Measurements from ENCODE around the gene LIN7A.

GRCh38 chr12:80946591-80946990, 8.9 kb upstream of the LIN7A start:
- TF ChIP-seq CTCF (IDR thresholded peaks at IDR 0.05) (no peak), REST (IDR thresholded peaks at IDR 0.05; ENCODE audit: insufficient read depth in 1 of 2, low read depth in 2 of 2, low read length in 1 of 2) (no peak), POLR2AphosphoS5 (IDR thresholded peaks at IDR 0.05; ENCODE audit: low read depth, low read length) (no peak), TCF7L2 (IDR thresholded peaks at IDR 0.05; ENCODE audit: low read depth, low read length) (no peak), SIN3A (IDR thresholded peaks at IDR 0.05; ENCODE audit: borderline replicate concordance, insufficient read depth, low read depth, low read length) (no peak)

Measured in Panc1 (cell line).